ENCODE measurements around the gene REEP3.

REEP3 gene

DNA sequence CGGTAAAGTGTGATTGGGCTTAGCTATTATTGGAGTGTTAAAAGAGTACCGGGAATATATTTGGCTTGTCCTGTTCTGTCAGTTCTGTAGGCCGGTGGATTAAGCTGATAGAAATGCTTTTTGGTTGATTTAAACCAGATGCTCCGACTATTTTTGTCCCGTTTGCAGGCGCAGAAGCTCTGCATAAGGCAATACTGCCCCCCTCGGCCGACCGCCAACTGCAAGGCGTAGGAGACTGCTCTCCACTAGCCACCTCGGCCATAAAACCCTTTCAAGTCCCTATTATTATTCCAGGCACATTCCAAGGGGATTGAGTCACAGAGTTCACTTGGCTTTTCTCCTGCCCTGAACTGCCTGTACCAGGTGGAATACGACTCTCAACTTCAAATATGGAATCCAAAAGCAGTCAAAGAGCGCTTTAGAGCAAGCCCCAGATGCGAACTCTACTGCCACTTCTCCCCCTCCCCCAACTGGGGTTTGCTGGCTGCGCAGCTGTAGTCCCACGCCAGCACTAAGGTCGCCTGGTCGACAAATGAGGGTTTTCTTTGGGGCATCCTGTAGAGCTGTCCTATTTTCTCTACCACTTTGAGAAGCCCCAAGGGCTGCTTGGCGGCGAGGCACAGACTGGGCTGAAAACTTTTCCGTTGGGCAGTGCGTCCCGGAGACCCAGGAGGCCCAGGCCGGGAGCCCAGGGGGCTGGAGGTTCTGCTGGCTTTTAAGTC, 108.3 kb downstream of the REEP3 start:
- no peak overlapping the region for H2AK5ac ChIP-seq (ENCODE audit: low read length)
- no peaks in the 10 kb centered on the region for H3K27me3 ChIP-seq (ENCODE audit: insufficient read depth, low read length, poor library complexity)
- peak overlapping the region; percentile 55 for H3K4me2 ChIP-seq (ENCODE audit: low read length)
- H3K56ac ChIP-seq (ENCODE audit: low read length) = peak overlapping the region; percentile 85
- peak overlapping the region; percentile 35 for H3K4me3 ChIP-seq (ENCODE audit: low read length)
- H3K36me3 ChIP-seq (ENCODE audit: control insufficient read depth, insufficient read depth, low read length) = no peaks in the 10 kb centered on the region
- no peaks in the 10 kb centered on the region for H3K79me2 ChIP-seq (ENCODE audit: control insufficient read depth, insufficient read depth, low read length)
- no peak overlapping the region for H3K23ac ChIP-seq (ENCODE audit: low read length)
- peak overlapping the region; percentile 60 for H2BK15ac ChIP-seq (replicated peaks; ENCODE audit: low read depth)
- peak overlapping the region; percentile 96 for H3K4ac ChIP-seq (ENCODE audit: low read depth, low read length)
- no peak overlapping the region for H4K5ac ChIP-seq (ENCODE audit: low read length)
- WGBS (ENCODE audit: extremely low coverage, insufficient coverage, low lambda C conversion rate) = no CpG with 5 or more reads among the region's 24 CpGs
- peak overlapping the region; percentile 96 for H4K8ac ChIP-seq (ENCODE audit: low read depth, low read length)
- peak overlapping the region; percentile 100 for H3K27ac ChIP-seq (ENCODE audit: low read depth, low read length)
- H3K9ac ChIP-seq (ENCODE audit: low read length) = peak overlapping the region; percentile 79
- peak overlapping the region; percentile 69 for H2BK5ac ChIP-seq (ENCODE audit: low read length)
- peak overlapping the region; percentile 99 for H3K18ac ChIP-seq (ENCODE audit: low read length)
- H2BK120ac ChIP-seq (ENCODE audit: low read depth, low read length) = peak overlapping the region; percentile 97
- peak; percentile 99 for DNase-seq
- H3K79me1 ChIP-seq (ENCODE audit: low read length) = no peaks in the 10 kb centered on the region
- H3K4me1 ChIP-seq (ENCODE audit: control insufficient read depth, low read depth, low read length) = peaks cover 10% of the 10 kb centered on the region

DNA sequence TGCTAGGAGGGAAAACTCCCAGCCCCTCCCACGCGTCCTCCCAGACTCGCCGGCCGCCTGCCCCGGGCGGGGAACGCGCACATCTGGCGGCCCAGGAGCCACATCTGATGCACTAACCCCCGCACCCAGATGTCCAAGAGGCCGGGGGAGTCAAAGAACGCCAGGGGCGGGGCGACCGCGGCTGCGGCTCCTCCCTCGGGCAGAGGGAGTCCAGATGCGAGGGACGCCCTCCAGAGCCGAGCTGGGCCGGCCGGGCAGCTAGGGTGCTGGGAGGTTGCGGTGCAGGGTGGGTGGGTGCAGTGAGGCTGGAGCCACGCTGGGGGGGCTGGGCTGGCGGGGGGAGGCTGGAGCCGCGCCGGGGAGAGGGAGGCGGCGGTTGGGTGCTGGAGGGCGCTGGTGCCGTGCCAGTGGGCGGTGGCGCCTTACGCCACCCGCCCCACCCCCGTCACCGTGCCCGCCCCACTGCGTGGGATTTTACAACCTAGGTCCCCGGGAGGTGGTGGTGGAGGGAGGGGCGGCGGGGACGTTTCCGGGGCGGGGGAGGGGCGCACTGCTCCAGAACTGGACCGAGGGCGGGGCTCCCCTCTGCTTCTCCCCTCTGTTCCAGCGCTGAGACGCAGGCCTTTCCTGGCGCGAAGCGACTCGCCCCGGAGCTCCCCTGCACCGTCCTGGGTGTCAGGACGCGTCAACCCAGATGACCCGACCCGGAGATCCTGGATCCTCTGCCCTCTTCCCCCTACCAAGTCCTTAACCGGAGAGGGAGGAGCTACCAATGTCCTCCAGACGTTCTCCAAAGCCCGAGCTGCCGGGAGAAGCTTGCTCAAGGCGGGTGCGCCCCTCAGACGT, 109.1 kb downstream of the REEP3 start:
- Histone ChIP-seq H2BK15ac (replicated peaks; ENCODE audit: low read depth) (peak overlapping the region; percentile 20), H3K79me1 (ENCODE audit: low read length) (no peaks in the 10 kb centered on the region)
- no CpG with 5 or more reads among the region's 70 CpGs for WGBS (ENCODE audit: extremely low coverage, insufficient coverage, low lambda C conversion rate)

DNA sequence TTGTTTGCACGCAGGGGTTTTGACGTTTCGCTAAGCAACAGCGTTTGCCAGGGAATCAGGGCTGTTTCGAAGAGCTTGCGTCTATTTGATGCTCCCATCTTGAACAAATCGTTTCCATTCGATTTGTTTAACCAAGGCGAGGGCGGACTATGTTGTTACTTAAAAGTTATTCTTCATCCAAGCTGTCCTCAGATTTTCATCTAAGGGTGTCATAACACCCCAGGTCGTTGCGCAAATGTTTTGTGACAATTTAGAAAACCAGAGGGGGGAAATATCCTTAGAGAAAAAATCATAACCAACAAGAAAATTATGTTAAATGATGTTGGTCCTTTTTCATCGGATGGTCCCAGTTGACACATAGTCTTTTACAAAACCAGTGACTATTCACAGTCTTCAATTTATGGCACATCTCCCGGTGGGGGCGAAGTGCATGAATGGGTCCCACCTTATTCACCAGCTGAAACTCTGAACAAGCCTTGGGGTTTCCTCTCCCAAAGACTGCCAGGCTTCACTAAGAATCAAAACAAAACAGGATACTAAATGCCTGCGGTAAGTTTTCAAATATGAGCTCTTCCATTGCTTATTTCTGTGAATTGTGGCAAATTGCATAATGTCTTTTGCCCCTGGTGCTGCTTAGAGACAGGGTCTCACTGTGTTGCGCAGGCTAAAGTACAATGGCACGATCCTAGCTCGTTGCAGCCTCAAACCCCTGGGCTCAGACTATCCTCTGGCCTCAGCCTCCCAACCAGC, 109.9 kb downstream of the REEP3 start:
- H3K9ac ChIP-seq (ENCODE audit: low read length) = peak overlapping the region; percentile 82
- no CpG with 5 or more reads among the region's 19 CpGs for WGBS (ENCODE audit: extremely low coverage, insufficient coverage, low lambda C conversion rate)
- peaks cover 10% of the 10 kb centered on the region for H3K4me1 ChIP-seq (ENCODE audit: control insufficient read depth, low read depth, low read length)
- DNase-seq = no peak
- no peak overlapping the region for H3K23ac ChIP-seq (ENCODE audit: low read length)
- no peak overlapping the region for H2AK5ac ChIP-seq (ENCODE audit: low read length)
- peak overlapping the region; percentile 85 for H3K4ac ChIP-seq (ENCODE audit: low read depth, low read length)
- H3K56ac ChIP-seq (ENCODE audit: low read length) = peak overlapping the region; percentile 95
- peak overlapping the region; percentile 54 for H2BK120ac ChIP-seq (ENCODE audit: low read depth, low read length)
- H2BK15ac ChIP-seq (replicated peaks; ENCODE audit: low read depth) = no peak overlapping the region
- peak overlapping the region; percentile 79 for H3K4me2 ChIP-seq (ENCODE audit: low read length)
- H4K8ac ChIP-seq (ENCODE audit: low read depth, low read length) = no peak overlapping the region
- peak overlapping the region; percentile 89 for H2BK5ac ChIP-seq (ENCODE audit: low read length)
- no peak overlapping the region for H4K5ac ChIP-seq (ENCODE audit: low read length)
- H3K4me3 ChIP-seq (ENCODE audit: low read length) = peak overlapping the region; percentile 52
- H3K79me1 ChIP-seq (ENCODE audit: low read length) = no peaks in the 10 kb centered on the region
- peak overlapping the region; percentile 97 for H3K27ac ChIP-seq (ENCODE audit: low read depth, low read length)
- H3K18ac ChIP-seq (ENCODE audit: low read length) = peak overlapping the region; percentile 96
- no peaks in the 10 kb centered on the region for H3K36me3 ChIP-seq (ENCODE audit: control insufficient read depth, insufficient read depth, low read length)
- H3K27me3 ChIP-seq (ENCODE audit: insufficient read depth, low read length, poor library complexity) = no peaks in the 10 kb centered on the region
- H3K79me2 ChIP-seq (ENCODE audit: control insufficient read depth, insufficient read depth, low read length) = no peaks in the 10 kb centered on the region

More for the DNA sequence above, 109.1 kb downstream of the REEP3 start:
- Histone ChIP-seq H3K27ac (ENCODE audit: low read depth, low read length) (peak overlapping the region; percentile 100), H2BK120ac (ENCODE audit: low read depth, low read length) (peak overlapping the region; percentile 75), H4K8ac (ENCODE audit: low read depth, low read length) (peak overlapping the region; percentile 98), H3K4me2 (ENCODE audit: low read length) (peak overlapping the region; percentile 79), H3K18ac (ENCODE audit: low read length) (peak overlapping the region; percentile 96), H4K5ac (ENCODE audit: low read length) (no peak overlapping the region), H3K4me1 (ENCODE audit: control insufficient read depth, low read depth, low read length) (peaks cover 10% of the 10 kb centered on the region), H2BK5ac (ENCODE audit: low read length) (peak overlapping the region; percentile 89), H3K9ac (ENCODE audit: low read length) (peak overlapping the region; percentile 82), H3K23ac (ENCODE audit: low read length) (no peak overlapping the region), H3K36me3 (ENCODE audit: control insufficient read depth, insufficient read depth, low read length) (no peaks in the 10 kb centered on the region), H2AK5ac (ENCODE audit: low read length) (no peak overlapping the region), H3K4ac (ENCODE audit: low read depth, low read length) (peak overlapping the region; percentile 96), H3K27me3 (ENCODE audit: insufficient read depth, low read length, poor library complexity) (no peaks in the 10 kb centered on the region), H3K4me3 (ENCODE audit: low read length) (peak overlapping the region; percentile 52), H3K79me2 (ENCODE audit: control insufficient read depth, insufficient read depth, low read length) (no peaks in the 10 kb centered on the region), H3K56ac (ENCODE audit: low read length) (peak overlapping the region; percentile 95)
- DNase-seq = peak; percentile 96

DNA sequence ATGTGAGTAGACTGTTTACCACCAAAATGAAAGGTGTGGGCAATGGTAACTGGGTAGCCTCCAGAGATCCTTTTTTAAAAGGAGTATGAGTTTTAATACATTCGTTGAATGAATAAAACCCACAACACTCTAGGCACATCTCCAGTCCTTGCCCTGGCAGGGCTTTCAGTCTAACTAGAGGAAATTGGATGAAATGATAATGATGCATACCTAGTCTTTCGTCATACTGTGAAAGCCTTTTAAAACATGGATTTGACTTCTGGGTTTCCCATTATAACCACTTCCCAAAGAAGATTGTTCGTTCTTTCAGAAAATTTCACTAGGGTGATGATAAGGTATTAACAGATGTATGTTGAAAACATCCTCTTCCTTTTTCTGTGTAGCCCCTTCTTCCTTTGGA, 110.8 kb downstream of the REEP3 start:
- H3K4me3 ChIP-seq (ENCODE audit: low read length) = no peak overlapping the region
- no peaks in the 10 kb centered on the region for H3K79me1 ChIP-seq (ENCODE audit: low read length)
- H3K9ac ChIP-seq (ENCODE audit: low read length) = no peak overlapping the region
- no peaks in the 10 kb centered on the region for H3K79me2 ChIP-seq (ENCODE audit: control insufficient read depth, insufficient read depth, low read length)
- H2BK15ac ChIP-seq (replicated peaks; ENCODE audit: low read depth) = no peak overlapping the region
- H4K5ac ChIP-seq (ENCODE audit: low read length) = no peak overlapping the region
- H3K18ac ChIP-seq (ENCODE audit: low read length) = no peak overlapping the region
- H3K27ac ChIP-seq (ENCODE audit: low read depth, low read length) = no peak overlapping the region
- no peaks in the 10 kb centered on the region for H3K36me3 ChIP-seq (ENCODE audit: control insufficient read depth, insufficient read depth, low read length)
- WGBS (ENCODE audit: extremely low coverage, insufficient coverage, low lambda C conversion rate) = no CpG with 5 or more reads among the region's 3 CpGs
- no peaks in the 10 kb centered on the region for H3K27me3 ChIP-seq (ENCODE audit: insufficient read depth, low read length, poor library complexity)
- DNase-seq = no peak
- no peak overlapping the region for H3K56ac ChIP-seq (ENCODE audit: low read length)
- H4K8ac ChIP-seq (ENCODE audit: low read depth, low read length) = no peak overlapping the region
- peaks cover 10% of the 10 kb centered on the region for H3K4me1 ChIP-seq (ENCODE audit: control insufficient read depth, low read depth, low read length)
- no peak overlapping the region for H2BK120ac ChIP-seq (ENCODE audit: low read depth, low read length)
- no peak overlapping the region for H3K4ac ChIP-seq (ENCODE audit: low read depth, low read length)
- H2AK5ac ChIP-seq (ENCODE audit: low read length) = no peak overlapping the region
- no peak overlapping the region for H3K4me2 ChIP-seq (ENCODE audit: low read length)
- H2BK5ac ChIP-seq (ENCODE audit: low read length) = no peak overlapping the region
- no peak overlapping the region for H3K23ac ChIP-seq (ENCODE audit: low read length)

DNA sequence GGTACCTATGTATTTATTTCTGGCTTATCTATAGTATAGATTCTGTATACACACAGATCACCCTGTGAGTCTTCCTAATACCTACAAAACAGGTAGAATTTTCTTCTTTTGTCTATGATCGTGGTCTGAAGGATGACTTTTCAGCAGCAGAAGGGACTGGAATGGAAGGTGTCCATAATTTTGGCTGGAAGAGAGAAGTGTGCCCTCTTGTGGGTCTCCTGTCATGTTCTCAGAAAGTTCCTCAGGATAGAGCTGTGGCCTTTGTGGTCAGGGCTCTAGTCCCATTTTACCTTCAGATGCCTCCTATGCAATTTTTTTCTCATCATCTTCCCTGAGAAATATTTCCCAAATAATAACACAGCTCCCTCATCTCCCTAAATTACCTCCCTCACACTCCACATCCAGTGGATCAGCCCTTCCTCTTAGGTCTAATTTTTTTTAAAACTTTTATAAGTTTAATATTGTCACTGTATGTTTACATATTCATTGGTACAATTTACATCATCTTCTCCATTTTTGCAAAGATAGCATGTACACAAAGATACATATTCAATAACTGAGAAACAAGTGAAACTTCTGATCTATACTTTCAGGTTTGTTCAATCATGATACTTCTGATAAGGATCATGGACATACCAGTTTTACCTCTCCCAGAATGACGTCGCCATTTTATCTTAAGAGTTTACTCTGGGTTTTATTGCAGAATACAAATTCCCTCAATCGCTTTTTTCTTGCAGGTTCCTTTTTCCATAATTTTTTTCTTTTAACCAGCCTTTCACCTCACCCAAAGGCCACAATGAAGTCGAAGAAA, 112.7 kb downstream of the REEP3 start:
- Histone ChIP-seq H4K5ac (ENCODE audit: low read length) (no peak overlapping the region), H3K4me3 (ENCODE audit: low read length) (no peak overlapping the region), H3K79me1 (ENCODE audit: low read length) (no peaks in the 10 kb centered on the region), H4K8ac (ENCODE audit: low read depth, low read length) (no peak overlapping the region), H3K4ac (ENCODE audit: low read depth, low read length) (no peak overlapping the region), H3K36me3 (ENCODE audit: control insufficient read depth, insufficient read depth, low read length) (no peaks in the 10 kb centered on the region), H2BK15ac (replicated peaks; ENCODE audit: low read depth) (no peak overlapping the region), H3K4me2 (ENCODE audit: low read length) (no peak overlapping the region), H3K9ac (ENCODE audit: low read length) (no peak overlapping the region), H2AK5ac (ENCODE audit: low read length) (no peak overlapping the region), H3K18ac (ENCODE audit: low read length) (no peak overlapping the region), H3K23ac (ENCODE audit: low read length) (no peak overlapping the region), H3K4me1 (ENCODE audit: control insufficient read depth, low read depth, low read length) (peaks cover 6% of the 10 kb centered on the region), H3K27ac (ENCODE audit: low read depth, low read length) (no peak overlapping the region), H2BK120ac (ENCODE audit: low read depth, low read length) (no peak overlapping the region), H3K56ac (ENCODE audit: low read length) (no peak overlapping the region), H3K27me3 (ENCODE audit: insufficient read depth, low read length, poor library complexity) (no peaks in the 10 kb centered on the region), H3K79me2 (ENCODE audit: control insufficient read depth, insufficient read depth, low read length) (no peaks in the 10 kb centered on the region), H2BK5ac (ENCODE audit: low read length) (no peak overlapping the region)
- peak; percentile 74 for DNase-seq
- WGBS (ENCODE audit: extremely low coverage, insufficient coverage, low lambda C conversion rate) = no CpG with 5 or more reads among the region's 5 CpGs
